ENCODE results near the gene CHRNA4. TPM values are rescaled to one million over a fixed set of nuclear protein-coding genes. Genes with fewer than 3 reads are reported as not detected.
"Not testable (repeated sequence)": the region's sequence is repeated elsewhere in the genome, so short reads cannot be mapped to it uniquely, and the experiment has no call there.

CHRNA4 gene
- total and polyA plus RNA-seq, 2 donors (not counting 3 experiments of a cell fraction or from before 2014, with no cell fraction given) = not detected

GRCh38 chr20:63335711-63336110 lies 25.4 kb downstream of the CHRNA4 start:
- Histone ChIP-seq H3K9me1 (replicated peaks; ENCODE audit: control insufficient read depth, extremely low read depth, insufficient read depth, low read length) (no peaks in the 10 kb centered on the region), H3K9ac (replicated peaks; ENCODE audit: extremely low read depth, insufficient read depth, low read length) (no peak overlapping the region), H3K27ac (ENCODE audit: insufficient read depth, low read depth, low read length) (no peak overlapping the region), H3K27me3 (ENCODE audit: control insufficient read depth in 2 of 2, insufficient read depth in 2 of 2, low read length in 2 of 2) (no peaks in the 10 kb centered on the region), H3K4me2 (ENCODE audit: insufficient read depth, low read length) (no peak overlapping the region), H3K9me3 (replicated peaks; ENCODE audit: control insufficient read depth, insufficient read depth, low read length) (no peaks in the 10 kb centered on the region), H3K36me3 (ENCODE audit: control insufficient read depth in 2 of 2, extremely low read depth in 1 of 2, insufficient read depth in 2 of 2, low read length in 2 of 2) (no peaks in the 10 kb centered on the region), H3K4me1 (ENCODE audit: control insufficient read depth, extremely low read depth, insufficient read depth, low read length) (no peaks in the 10 kb centered on the region), H4K20me1 (replicated peaks; ENCODE audit: control insufficient read depth, extremely low read depth, insufficient read depth, low read length) (no peaks in the 10 kb centered on the region), H3K79me2 (ENCODE audit: control insufficient read depth, insufficient read depth, low read length) (no peaks in the 10 kb centered on the region), H3K4me3 (replicated peaks in 1 of 3; ENCODE audit: insufficient read depth in 1 of 3, low read depth in 1 of 3, low read length in 3 of 3) (no peak overlapping the region), H2AFZ (ENCODE audit: low read depth, low read length) (no peak overlapping the region)
- intact Hi-C loops (cut with micrococcal nuclease) (no loop called here), dilution Hi-C loops (cut with MboI; ENCODE audit: extremely low pct_ligation_motif_present, low sequenced_read_pairs) (no loop called here)
- CTCF ChIA-PET = no interaction called here
- FAIRE-seq (no peak), DNase-seq (ENCODE audit: low read depth, low spot score) (no peak)
- no peak for TF ChIP-seq POLR2A (IDR thresholded peaks at IDR 0.05; ENCODE audit: low read depth, low read length)
- TF ChIP-seq POLR2AphosphoS5 (IDR thresholded peaks at IDR 0.05; ENCODE audit: insufficient read depth, low read depth, low read length) = no peak
- no peak for TF ChIP-seq GATA2 (IDR thresholded peaks at IDR 0.05; ENCODE audit: insufficient read depth, insufficient read length, low read depth, low read length)
- no peak for TF ChIP-seq CTCF (IDR thresholded peaks at IDR 0.05; ENCODE audit: extremely low read depth in 1 of 2, insufficient read depth in 1 of 2, low read depth in 1 of 2, low read length in 2 of 2)
- no peak for TF ChIP-seq MAX (IDR thresholded peaks at IDR 0.05; ENCODE audit: insufficient read depth, insufficient read length)
- TF ChIP-seq EZH2 (IDR thresholded peaks at IDR 0.05; ENCODE audit: borderline replicate concordance, low read depth, low read length, severe bottlenecking) = no peak
- TF ChIP-seq FOS (IDR thresholded peaks at IDR 0.05; ENCODE audit: borderline replicate concordance, insufficient read depth, low read length) = no peak
- no peak for TF ChIP-seq JUN (IDR thresholded peaks at IDR 0.05; ENCODE audit: borderline replicate concordance, insufficient read depth, insufficient read length, low read depth)
- no peak for TF ChIP-seq MYC (IDR thresholded peaks at IDR 0.05; ENCODE audit: low read depth, low read length)
- POLR2A ChIA-PET = no interaction called here
- BruUV-seq (replicated peaks) = no TSS peak

GRCh38 chr20:63335060-63335459 lies 26.1 kb downstream of the CHRNA4 start:
- H3K4me3 ChIP-seq (replicated peaks in 1 of 3; ENCODE audit: insufficient read depth in 1 of 3, low read depth in 1 of 3, low read length in 3 of 3); H3K4me1 ChIP-seq (ENCODE audit: control insufficient read depth, extremely low read depth, insufficient read depth, low read length); H2AFZ ChIP-seq (ENCODE audit: low read depth, low read length); H4K20me1 ChIP-seq (replicated peaks; ENCODE audit: control insufficient read depth, extremely low read depth, insufficient read depth, low read length); POLR2A ChIA-PET; H3K36me3 ChIP-seq (ENCODE audit: control insufficient read depth in 2 of 2, extremely low read depth in 1 of 2, insufficient read depth in 2 of 2, low read length in 2 of 2); BruUV-seq (replicated peaks); intact Hi-C loops (cut with micrococcal nuclease); H3K4me2 ChIP-seq (ENCODE audit: insufficient read depth, low read length); FAIRE-seq; DNase-seq (ENCODE audit: low read depth, low spot score); H3K27me3 ChIP-seq (ENCODE audit: control insufficient read depth in 2 of 2, insufficient read depth in 2 of 2, low read length in 2 of 2); dilution Hi-C loops (cut with MboI; ENCODE audit: extremely low pct_ligation_motif_present, low sequenced_read_pairs); CTCF ChIA-PET; H3K9ac ChIP-seq (replicated peaks; ENCODE audit: extremely low read depth, insufficient read depth, low read length); H3K79me2 ChIP-seq (ENCODE audit: control insufficient read depth, insufficient read depth, low read length); H3K27ac ChIP-seq (ENCODE audit: insufficient read depth, low read depth, low read length); H3K9me1 ChIP-seq (replicated peaks; ENCODE audit: control insufficient read depth, extremely low read depth, insufficient read depth, low read length); H3K9me3 ChIP-seq (replicated peaks; ENCODE audit: control insufficient read depth, insufficient read depth, low read length): not testable (repeated sequence)

Measured in endothelial cell of umbilical vein (primary cell).